HG02973 (cell line): ENCODE results near the gene ANKRD65.
"Not testable (repeated sequence)": the region's sequence is repeated elsewhere in the genome, so short reads cannot be mapped to it uniquely, and the experiment has no call there.

Experiments used
- ATAC-seq: cut with Tn5 transposase; IDR thresholded peaks from one replicate; pipeline ENCODE4 v1.9.1; 2021; ENCODE audit warnings: moderate library complexity; ENCODE audit not compliant: unreplicated experiment

ANKRD65 gene

GRCh38 chr1:1430992-1431844 is 10.1 kb upstream of the ANKRD65 start:
- ATAC-seq: no peak

- no peak for ATAC-seq
Measured at GRCh38 chr1:1430114-1430982, 9.3 kb upstream of the ANKRD65 start.

GRCh38 chr1:1429671-1430073 is 8.6 kb upstream of the ANKRD65 start:
- ATAC-seq: no peak

GRCh38 chr1:1428967-1429366 is 7.9 kb upstream of the ANKRD65 start:
- not testable (repeated sequence) for ATAC-seq

- ATAC-seq: no peak
Measured at GRCh38 chr1:1428174-1428573, 7.1 kb upstream of the ANKRD65 start.

GRCh38 chr1:1427820-1428148 is 6.7 kb upstream of the ANKRD65 start:
- ATAC-seq: no peak

- no peak for ATAC-seq
Measured at GRCh38 chr1:1427106-1427819, 6.2 kb upstream of the ANKRD65 start.

- no peak for ATAC-seq
Measured at GRCh38 chr1:1426496-1427105, 5.5 kb upstream of the ANKRD65 start.

- ATAC-seq: no peak
Measured at GRCh38 chr1:1425753-1426495, 4.8 kb upstream of the ANKRD65 start.

GRCh38 chr1:1425426-1425752 is 4.3 kb upstream of the ANKRD65 start:
- no peak for ATAC-seq

- no peak for ATAC-seq
Measured at GRCh38 chr1:1424707-1425106, 3.6 kb upstream of the ANKRD65 start.

GRCh38 chr1:1423245-1423597 is 2.1 kb upstream of the ANKRD65 start:
- no peak for ATAC-seq

GRCh38 chr1:1422465-1423244 is 1.6 kb upstream of the ANKRD65 start:
- ATAC-seq: no peak

GRCh38 chr1:1421907-1422464 is 910 bp upstream of the ANKRD65 start:
- no peak for ATAC-seq

- ATAC-seq: no peak
Measured at GRCh38 chr1:1420654-1421141, 378 bp downstream of the ANKRD65 start.

GRCh38 chr1:1419813-1420653 is 1.0 kb downstream of the ANKRD65 start:
- no peak for ATAC-seq

- no peak for ATAC-seq
Measured at GRCh38 chr1:1419363-1419812, 1.7 kb downstream of the ANKRD65 start.
